SK-N-SH (cell line): ENCODE measurements around the gene INO80. TPM values are rescaled to one million over a fixed set of nuclear protein-coding genes. Genes with fewer than 3 reads are reported as not detected.

Experiments used
- CTCF ChIA-PET: fragments of 300-600, 350-600 bp; formaldehyde crosslinking; extraction: SDS; loops from one replicate; lab custom pipeline; 2021; lab: Yijun Ruan, JAX
- POLR2A ChIA-PET: fragments of 350-600 bp; sonication (Branson Sonifier 250); formaldehyde crosslinking; extraction: SDS; loops from one replicate; lab custom pipeline; 2020; ENCODE audit warnings: antibody characterized with exemption, inconsistent platforms; lab: Yijun Ruan, JAX
- DNase-seq: peaks from one replicate; pipeline ENCODE4 v3.0.0; 2012
- H2AFZ ChIP-seq: fragments of 200-600 bp; sonication (generic); 2 replicates; pipeline ENCODE4 v1.8.1; 2016; ENCODE audit warnings: antibody characterized with exemption, mild to moderate bottlenecking, low read depth
- H3F3A ChIP-seq: fragments of 200-600 bp; sonication (generic); replicated peaks from 2 replicates; pipeline ENCODE3; 2016; ENCODE audit warnings: antibody characterized with exemption, mild to moderate bottlenecking; ENCODE audit not compliant: insufficient read depth
- H3K27ac ChIP-seq, 2 experiments: fragments of 200-500 bp in 1 of 2; fragments of 200-600 bp in 1 of 2; sonication (Bioruptor generic) in 1 of 2; sonication (generic), shearing (Covaris generic) in 1 of 2; 2 replicates each; pipeline versions ENCODE4 v1.5.1 to v1.6.1; 2014 to 2016; ENCODE audit warnings: low read depth in 2 of 2, inconsistent platforms in 1 of 2, low read length in 1 of 2, mild to moderate bottlenecking in 1 of 2, mixed read lengths in 1 of 2
- H3K27me3 ChIP-seq: fragments of 200-600 bp; sonication (generic), shearing (Covaris generic); 2 replicates; pipeline ENCODE4 v1.6.1; 2016; ENCODE audit warnings: mixed run types; ENCODE audit not compliant: insufficient read depth
- H3K36me3 ChIP-seq, 2 experiments: fragments of 200-500 bp in 1 of 2; fragments of 200-600 bp in 1 of 2; sonication (Bioruptor generic) in 1 of 2; sonication (generic) in 1 of 2; replicated peaks in 1 of 2; 2 replicates each; pipeline versions ENCODE3 to v1.5.1; 2014 to 2016; ENCODE audit warnings: low read length in 1 of 2, mild to moderate bottlenecking in 1 of 2; ENCODE audit not compliant: insufficient read depth in 2 of 2, control insufficient read depth in 1 of 2
- H3K4me1 ChIP-seq, 2 experiments: fragments of 200-500 bp in 1 of 2; fragments of 200-600 bp in 1 of 2; sonication (Bioruptor generic) in 1 of 2; sonication (generic), shearing (Covaris generic) in 1 of 2; 2 replicates each; pipeline versions ENCODE4 v1.5.1 to v1.6.1; 2014 to 2016; ENCODE audit warnings: low read depth in 1 of 2, low read length in 1 of 2, mixed run types in 1 of 2; ENCODE audit not compliant: insufficient read depth in 2 of 2, control insufficient read depth in 1 of 2
- H3K4me2 ChIP-seq: fragments of 200-600 bp; sonication (generic), shearing (Covaris generic); 2 replicates; pipeline ENCODE4 v1.6.1; 2017; ENCODE audit warnings: mixed run types
- H3K4me3 ChIP-seq, 2 experiments: fragments of 200-500 bp in 1 of 2; fragments of 200-600 bp in 1 of 2; sonication (Bioruptor generic) in 1 of 2; sonication (generic), shearing (Covaris generic) in 1 of 2; 2 replicates each; pipeline versions ENCODE4 v1.5.1 to v1.8.1; 2014 to 2016; ENCODE audit warnings: low read depth in 2 of 2, inconsistent platforms in 1 of 2, low read length in 1 of 2, mild to moderate bottlenecking in 1 of 2, mixed read lengths in 1 of 2, moderate library complexity in 1 of 2
- H3K79me2 ChIP-seq: fragments of 200-600 bp; sonication (generic); 2 replicates; pipeline ENCODE4 v1.8.1; 2017; ENCODE audit warnings: mild to moderate bottlenecking; ENCODE audit not compliant: insufficient read depth
- H3K9ac ChIP-seq: fragments of 200-600 bp; sonication (generic); 2 replicates; pipeline ENCODE4 v1.6.1; 2017; ENCODE audit warnings: mixed run types
- H3K9me2 ChIP-seq: fragments of 200-600 bp; sonication (generic); 2 replicates; pipeline ENCODE4 v1.6.1; 2017; ENCODE audit warnings: mixed run types
- H3K9me3 ChIP-seq: fragments of 200-600 bp; sonication (generic); 2 replicates; pipeline ENCODE4 v1.6.1; 2017; ENCODE audit warnings: mixed run types, mild to moderate bottlenecking, moderate library complexity
- H4K20me1 ChIP-seq: fragments of 200-600 bp; sonication (generic); 2 replicates; pipeline ENCODE4 v1.6.1; 2017; ENCODE audit warnings: mild to moderate bottlenecking, mixed run types; ENCODE audit not compliant: insufficient read depth
- CHD2 ChIP-seq: fragments of 150-350 bp; IDR thresholded peaks from 2 replicates; pipeline ENCODE4 v1.6.1; 2018; ENCODE audit warnings: low read length; ENCODE audit not compliant: partially characterized antibody
- EP300 ChIP-seq, 2 experiments: IDR thresholded peaks; 2 replicates each; pipeline versions ENCODE4 v1.4.0 to v1.6.1; 2012; ENCODE audit warnings: borderline replicate concordance in 1 of 2, low read depth in 1 of 2, low read length in 1 of 2
- FOSL2 ChIP-seq: IDR thresholded peaks from 2 replicates; pipeline ENCODE4 v1.4.0; 2012; ENCODE audit warnings: low read depth, mild to moderate bottlenecking, moderate library complexity, borderline replicate concordance
- FOXJ3 ChIP-seq: sonication (generic); formaldehyde crosslinking; IDR thresholded peaks from 2 replicates; pipeline ENCODE4 v1.5.1; 2020; ENCODE audit warnings: mild to moderate bottlenecking, missing genetic modification reagents
- GATA2 ChIP-seq: sonication (generic); formaldehyde crosslinking; IDR thresholded peaks from 2 replicates; pipeline ENCODE4 v1.5.0; 2020; ENCODE audit warnings: mild to moderate bottlenecking, missing genetic modification reagents
- MEF2A ChIP-seq: IDR thresholded peaks from 2 replicates; pipeline ENCODE4 v1.4.0; 2012; ENCODE audit warnings: low read depth, borderline replicate concordance
- NFIC ChIP-seq: IDR thresholded peaks from 2 replicates; pipeline ENCODE4 v1.4.0; 2012; ENCODE audit warnings: borderline replicate concordance
- NRF1 ChIP-seq: IDR thresholded peaks from 2 replicates; pipeline ENCODE4 v1.6.1; 2012; ENCODE audit warnings: low read depth, mild to moderate bottlenecking, low read length
- PBX3 ChIP-seq: IDR thresholded peaks from 2 replicates; pipeline ENCODE4; 2012
- RAD21 ChIP-seq: IDR thresholded peaks from 2 replicates; pipeline ENCODE4 v1.6.1; 2012; ENCODE audit warnings: mild to moderate bottlenecking, low read length
- REST ChIP-seq: IDR thresholded peaks from 2 replicates; pipeline ENCODE4 v1.6.1; 2012; ENCODE audit warnings: mild to moderate bottlenecking, low read depth, low read length, moderate library complexity
- SIN3A ChIP-seq: IDR thresholded peaks from 2 replicates; pipeline ENCODE4 v1.6.1; 2012; ENCODE audit warnings: low read depth, mild to moderate bottlenecking, low read length, moderate library complexity, borderline replicate concordance
- SMC3 ChIP-seq: IDR thresholded peaks from 2 replicates; pipeline ENCODE4 v1.6.1; 2012; ENCODE audit warnings: low read depth, low read length, improper control_type of control experiment
- TAF1 ChIP-seq: IDR thresholded peaks from 2 replicates; pipeline ENCODE4 v1.6.1; 2012; ENCODE audit warnings: low read depth, mild to moderate bottlenecking, low read length, moderate library complexity, borderline replicate concordance
- TCF12 ChIP-seq: IDR thresholded peaks from 2 replicates; pipeline ENCODE4 v1.4.0; 2012
- WGBS: methylation state at CpG from one replicate; pipeline ENCODE4 v1.1.6; 2017; ENCODE audit warnings: low lambda C conversion rate; 5-methylcytosine and 5-hydroxymethylcytosine counted together
- polyA plus RNA-seq, 3 experiments: library from polyadenylated mRNA; depleted of rRNA; stranded (reverse); fragments of >200 nt; gene quantifications; 2 replicates each; pipeline ENCODE4 v1.2.3, GENCODE V29; 2012
- TF ChIP-seq, protein P1 (sequence below): fragments of 150-350 bp; IDR thresholded peaks from 2 replicates; pipeline ENCODE4 v1.6.1; 2017; ENCODE audit warnings: antibody characterized with exemption, low read length, low read depth, borderline replicate concordance
- TF ChIP-seq, protein P2 (sequence below): IDR thresholded peaks from 2 replicates; pipeline ENCODE4 v1.4.0; 2012; ENCODE audit warnings: low read depth, borderline replicate concordance

The INO80 gene
- polyA plus RNA-seq, 1 of the 3 experiments (the other 2 are of a cell fraction) = 4.6 TPM

- no peak overlapping the region for H2AFZ ChIP-seq
- H3K9me2 ChIP-seq = no peaks in the 10 kb centered on the region
- H3K27ac ChIP-seq = no peak overlapping the region
- H3K79me2 ChIP-seq = no peaks in the 10 kb centered on the region
- ChIA-PET CTCF (no interaction called here), POLR2A (no interaction called here)
- H4K20me1 ChIP-seq = no peaks in the 10 kb centered on the region
- H3K4me3 ChIP-seq = no peak overlapping the region
- TF ChIP-seq, protein P1, sequence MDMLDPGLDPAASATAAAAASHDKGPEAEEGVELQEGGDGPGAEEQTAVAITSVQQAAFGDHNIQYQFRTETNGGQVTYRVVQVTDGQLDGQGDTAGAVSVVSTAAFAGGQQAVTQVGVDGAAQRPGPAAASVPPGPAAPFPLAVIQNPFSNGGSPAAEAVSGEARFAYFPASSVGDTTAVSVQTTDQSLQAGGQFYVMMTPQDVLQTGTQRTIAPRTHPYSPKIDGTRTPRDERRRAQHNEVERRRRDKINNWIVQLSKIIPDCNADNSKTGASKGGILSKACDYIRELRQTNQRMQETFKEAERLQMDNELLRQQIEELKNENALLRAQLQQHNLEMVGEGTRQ = no peak
- TF ChIP-seq FOSL2 (no peak), NFIC (no peak), CHD2 (no peak), GATA2 (CRISPR knock-in tag) (no peak), RAD21 (no peak), NRF1 (no peak), SIN3A (no peak), SMC3 (no peak)
- TF ChIP-seq, protein P2, sequence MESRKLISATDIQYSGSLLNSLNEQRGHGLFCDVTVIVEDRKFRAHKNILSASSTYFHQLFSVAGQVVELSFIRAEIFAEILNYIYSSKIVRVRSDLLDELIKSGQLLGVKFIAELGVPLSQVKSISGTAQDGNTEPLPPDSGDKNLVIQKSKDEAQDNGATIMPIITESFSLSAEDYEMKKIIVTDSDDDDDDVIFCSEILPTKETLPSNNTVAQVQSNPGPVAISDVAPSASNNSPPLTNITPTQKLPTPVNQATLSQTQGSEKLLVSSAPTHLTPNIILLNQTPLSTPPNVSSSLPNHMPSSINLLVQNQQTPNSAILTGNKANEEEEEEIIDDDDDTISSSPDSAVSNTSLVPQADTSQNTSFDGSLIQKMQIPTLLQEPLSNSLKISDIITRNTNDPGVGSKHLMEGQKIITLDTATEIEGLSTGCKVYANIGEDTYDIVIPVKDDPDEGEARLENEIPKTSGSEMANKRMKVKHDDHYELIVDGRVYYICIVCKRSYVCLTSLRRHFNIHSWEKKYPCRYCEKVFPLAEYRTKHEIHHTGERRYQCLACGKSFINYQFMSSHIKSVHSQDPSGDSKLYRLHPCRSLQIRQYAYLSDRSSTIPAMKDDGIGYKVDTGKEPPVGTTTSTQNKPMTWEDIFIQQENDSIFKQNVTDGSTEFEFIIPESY = no peak
- DNase-seq = no peak
- H3K9ac ChIP-seq = no peak overlapping the region
- no peaks in the 10 kb centered on the region for H3K4me1 ChIP-seq
- no peaks in the 10 kb centered on the region for H3K9me3 ChIP-seq
- WGBS = 81% methylated on average over 5 of the region's 5 CpGs
- no peak overlapping the region for H3K4me2 ChIP-seq
- H3F3A ChIP-seq = no peaks in the 10 kb centered on the region
- H3K27me3 ChIP-seq = no peaks in the 10 kb centered on the region
- H3K36me3 ChIP-seq = no peaks in the 10 kb centered on the region
These were observed 8.0 kb upstream of the INO80 start for GRCh38 chr15:41124058-41124457.

DNA sequence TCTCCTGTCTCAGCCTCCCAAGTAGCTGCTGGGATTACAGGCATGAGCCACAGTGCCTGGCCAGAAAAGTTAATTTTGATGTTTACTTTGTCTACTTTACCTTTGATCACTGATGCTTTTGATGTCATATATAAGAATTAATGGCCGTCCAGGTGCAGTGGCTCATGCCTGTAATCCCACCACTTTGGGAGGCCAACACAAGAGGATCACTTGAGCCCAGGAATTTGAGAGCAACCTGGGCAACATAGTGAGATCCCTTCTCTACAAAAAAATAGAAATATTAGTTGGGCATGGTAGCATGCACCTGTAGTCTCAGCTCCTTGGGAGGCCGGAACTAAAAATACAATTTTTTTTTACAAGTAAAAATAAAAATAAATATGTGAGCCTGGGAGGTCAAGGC is 6.8 kb upstream of the INO80 start:
- WGBS = 72% methylated on average over 2 of the region's 2 CpGs
- Histone ChIP-seq H2AFZ (no peak overlapping the region), H3K27ac (no peak overlapping the region), H4K20me1 (no peaks in the 10 kb centered on the region), H3K4me2 (no peak overlapping the region), H3K9ac (no peak overlapping the region), H3F3A (no peaks in the 10 kb centered on the region), H3K36me3 (no peaks in the 10 kb centered on the region), H3K9me2 (no peaks in the 10 kb centered on the region), H3K79me2 (no peaks in the 10 kb centered on the region), H3K27me3 (no peaks in the 10 kb centered on the region), H3K9me3 (no peaks in the 10 kb centered on the region), H3K4me1 (no peaks in the 10 kb centered on the region), H3K4me3 (no peak overlapping the region)
- ChIA-PET CTCF (no interaction called here), POLR2A (no interaction called here)
- no peak for DNase-seq
- TF ChIP-seq EP300 (IDR thresholded peaks at IDR 0.05; ENCODE audit: borderline replicate concordance in 1 of 2, low read depth in 1 of 2, low read length in 1 of 2) (no peak), RAD21 (no peak), MEF2A (no peak), TCF12 (no peak), REST (no peak), FOXJ3 (CRISPR knock-in tag) (no peak), PBX3 (no peak), TAF1 (no peak)
- TF ChIP-seq, protein P2 = no peak
- TF ChIP-seq, protein P1 = no peak
